ENCODE measurements around the gene NSUN2.

Gene NSUN2

DNA sequence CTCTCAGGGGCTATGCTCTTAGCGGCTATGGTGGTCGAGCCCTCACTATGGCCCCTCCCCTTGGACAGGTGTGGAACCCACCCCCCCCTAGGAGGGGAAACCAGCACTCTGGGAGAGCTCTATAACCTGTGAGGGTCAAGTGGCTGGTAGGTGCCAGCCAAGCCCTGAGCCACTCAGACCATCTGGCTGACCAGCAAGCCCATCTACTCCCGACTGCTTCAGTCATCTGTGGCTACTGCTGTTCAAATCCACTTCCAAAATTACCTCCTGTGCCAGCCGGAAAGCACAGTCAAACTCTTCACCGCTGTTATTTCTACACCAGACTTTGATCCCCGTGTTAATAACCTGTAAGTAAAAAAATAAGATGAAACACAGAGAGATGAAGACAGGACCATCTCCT lies 28.5 kb downstream of the NSUN2 start:
- DNase-seq (ENCODE audit: low read depth) = no peak

- no peak for DNase-seq (ENCODE audit: low read depth)
Observed at GRCh38 chr5:6603643-6604042, 29.2 kb downstream of the NSUN2 start.

DNA sequence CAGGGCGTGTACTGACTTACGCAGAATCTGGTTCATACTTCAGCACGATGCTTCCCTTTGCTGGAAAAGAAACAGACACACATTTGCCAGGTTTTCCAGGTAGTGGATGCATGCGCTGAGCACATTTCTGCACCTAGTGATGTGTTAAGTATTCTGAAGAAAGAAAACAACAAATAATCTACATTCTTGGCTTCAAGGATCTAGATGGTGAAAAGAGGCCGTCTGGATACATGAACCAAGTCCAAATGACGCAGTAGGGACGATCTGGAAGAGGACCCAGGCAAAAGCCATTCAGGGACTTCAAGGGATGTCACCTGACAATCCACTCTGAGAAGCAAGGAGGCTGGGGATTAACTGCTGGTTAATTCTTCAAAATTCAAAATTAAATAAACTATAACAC lies 30.4 kb downstream of the NSUN2 start:
- no peak for DNase-seq (ENCODE audit: low read depth)

- no peak for DNase-seq (ENCODE audit: low read depth)
Observed at GRCh38 chr5:6601816-6602215, 31.0 kb downstream of the NSUN2 start.

GRCh38 chr5:6601271-6601670 lies 31.6 kb downstream of the NSUN2 start:
- DNase-seq (ENCODE audit: low read depth) = no peak

- DNase-seq (ENCODE audit: low read depth) = no peak
Observed at GRCh38 chr5:6599739-6600138, 33.1 kb downstream of the NSUN2 start.

DNA sequence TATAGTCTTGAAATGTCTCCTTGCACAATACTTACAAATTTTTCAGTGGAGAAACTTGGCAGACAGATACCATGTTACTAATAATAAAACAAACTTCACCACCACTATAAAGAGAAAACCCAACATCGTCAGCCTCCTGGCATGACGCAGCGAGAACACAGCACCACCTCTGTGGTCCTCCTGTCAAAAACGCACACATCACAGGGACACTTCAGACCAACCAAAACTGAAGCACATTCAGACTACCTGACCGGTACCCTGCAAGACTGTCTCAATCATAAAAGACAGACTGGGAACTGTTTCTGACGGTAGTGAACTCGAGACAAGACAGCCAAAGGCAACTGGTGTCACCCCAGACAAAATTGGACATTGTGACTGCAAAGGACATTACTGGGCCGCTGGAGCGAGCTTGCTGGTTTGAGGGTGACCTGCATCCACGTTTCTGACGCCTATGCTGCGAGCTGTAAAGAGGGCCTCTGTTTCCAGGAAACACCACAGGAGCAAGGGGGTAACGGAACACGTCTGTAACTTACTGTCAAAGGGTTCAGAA lies 34.4 kb downstream of the NSUN2 start:
- no peak for DNase-seq (ENCODE audit: low read depth)

GRCh38 chr5:6597557-6597956 lies 35.3 kb downstream of the NSUN2 start:
- DNase-seq (ENCODE audit: low read depth) = no peak

- DNase-seq (ENCODE audit: low read depth) = no peak
Observed at GRCh38 chr5:6596388-6596787, 36.5 kb downstream of the NSUN2 start.

DNA sequence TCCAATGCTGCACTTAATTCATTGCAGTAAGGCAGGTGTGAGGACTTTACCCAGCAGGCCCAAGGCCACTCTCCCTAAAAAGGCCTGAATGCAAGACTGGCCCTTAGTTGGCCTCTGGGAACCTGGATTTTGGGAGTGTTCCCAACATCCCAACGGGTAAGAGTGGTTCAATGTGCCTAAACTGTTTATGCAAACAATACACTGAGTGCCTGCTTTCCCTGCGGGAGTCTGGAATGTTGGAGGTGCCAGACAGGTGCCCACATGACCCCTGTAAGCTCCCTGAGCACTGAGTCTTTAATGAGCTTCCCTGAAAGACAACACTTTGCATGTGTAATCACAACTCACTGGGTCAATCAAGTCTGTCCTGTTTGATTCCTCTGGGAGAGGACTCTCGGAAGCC lies 37.4 kb downstream of the NSUN2 start:
- DNase-seq (ENCODE audit: low read depth) = no peak

GRCh38 chr5:6594066-6594465 lies 38.8 kb downstream of the NSUN2 start:
- DNase-seq (ENCODE audit: low read depth) = no peak

DNA sequence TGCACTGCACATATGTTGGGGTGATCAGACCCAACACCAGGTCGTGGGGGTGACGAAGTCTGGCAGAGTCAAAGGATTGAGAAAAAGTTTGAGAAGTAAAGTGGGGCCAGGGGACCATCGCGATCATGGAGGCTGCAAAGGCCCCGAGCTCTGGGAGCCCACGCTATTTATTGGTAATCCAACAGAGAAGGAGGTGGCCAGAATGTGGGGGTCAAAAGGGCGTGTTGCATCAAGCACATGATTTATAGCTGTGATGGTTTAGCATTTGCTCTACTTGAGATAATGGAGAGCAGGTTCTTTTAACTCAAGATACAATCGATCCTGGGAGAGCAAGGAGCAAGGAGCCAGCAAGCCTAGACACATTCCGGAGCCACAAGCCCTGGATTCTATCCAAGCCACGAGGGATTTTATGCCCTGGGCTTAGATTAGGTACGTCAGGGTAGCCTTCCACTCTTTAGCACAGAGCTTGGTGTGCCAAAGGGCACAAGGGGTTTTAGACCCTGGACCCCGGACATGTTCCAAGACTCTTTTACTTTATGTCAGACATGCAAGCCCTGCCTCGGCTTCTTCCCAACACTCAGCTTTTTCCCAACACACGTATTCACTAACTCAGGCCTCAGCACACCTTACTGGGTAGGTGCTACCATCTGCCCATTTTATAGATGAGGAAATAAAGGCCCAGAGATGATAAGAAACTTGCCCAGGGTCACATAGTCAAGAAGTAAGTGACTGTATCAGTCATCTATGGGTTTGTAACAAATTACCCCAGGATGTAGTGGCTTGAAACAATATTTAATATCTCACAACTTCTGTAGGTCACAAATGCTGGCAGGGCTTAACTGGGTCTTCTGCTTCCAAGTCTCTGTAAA lies 39.5 kb downstream of the NSUN2 start:
- DNase-seq (ENCODE audit: low read depth) = no peak

- DNase-seq (ENCODE audit: low read depth) = no peak
Observed at GRCh38 chr5:6592601-6593000, 40.2 kb downstream of the NSUN2 start.

DNA sequence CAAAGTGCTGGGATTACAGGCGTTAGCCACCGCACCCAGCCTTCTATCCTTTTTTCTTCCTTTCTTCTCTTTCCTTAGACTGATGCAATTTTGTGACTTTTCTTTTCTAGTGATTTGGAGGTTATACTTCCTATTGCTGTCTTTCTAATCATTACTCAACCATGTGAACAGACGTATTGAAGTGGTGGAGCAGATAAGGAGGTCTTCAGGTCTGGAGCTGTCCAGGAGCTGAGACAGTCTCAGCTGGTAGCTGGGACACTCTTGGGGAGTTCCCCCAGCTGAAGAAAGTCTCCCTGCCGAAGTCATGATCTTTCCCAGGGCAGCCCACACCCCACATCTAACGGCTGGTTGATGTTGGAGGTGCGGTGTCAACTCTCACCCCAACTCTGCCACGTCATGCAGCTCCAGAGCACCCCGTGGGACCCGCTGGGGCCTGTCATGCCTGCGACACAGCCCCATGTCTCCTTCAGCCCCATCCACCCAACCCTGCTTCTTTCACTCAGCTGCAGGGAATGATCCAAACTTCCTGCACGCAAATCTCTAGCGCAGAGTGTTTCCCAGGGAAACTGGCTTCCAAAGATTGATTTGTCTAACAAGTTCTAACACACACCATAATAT lies 41.1 kb downstream of the NSUN2 start:
- DNase-seq (ENCODE audit: low read depth) = no peak

GRCh38 chr5:6590581-6590980 lies 42.3 kb downstream of the NSUN2 start:
- no peak for DNase-seq (ENCODE audit: low read depth)

DNA sequence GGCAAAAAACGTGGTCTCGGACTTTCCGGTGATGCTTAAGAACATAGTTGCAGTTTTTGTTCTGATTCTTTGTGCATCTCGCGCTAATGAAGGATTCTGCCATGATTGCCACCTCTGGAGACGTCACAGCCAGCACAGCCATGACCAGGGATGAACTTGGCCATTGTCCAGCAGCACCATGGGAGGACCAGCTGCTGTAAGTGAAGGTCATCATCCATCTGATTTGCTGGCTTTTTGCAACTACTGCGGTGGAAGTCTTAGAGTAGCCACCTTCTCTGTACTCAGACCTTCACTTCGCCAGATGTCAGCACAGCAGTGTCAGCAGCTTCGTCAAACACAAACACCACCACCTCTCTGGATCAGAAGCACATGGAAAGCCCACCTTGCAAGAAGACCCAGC lies 45.7 kb downstream of the NSUN2 start:
- DNase-seq (ENCODE audit: low read depth) = no peak

- no peak for DNase-seq (ENCODE audit: low read depth)
Observed at GRCh38 chr5:6586647-6587042, 46.2 kb downstream of the NSUN2 start.

- no peak for DNase-seq (ENCODE audit: low read depth)
Observed at GRCh38 chr5:6585939-6586646, 46.8 kb downstream of the NSUN2 start.

GRCh38 chr5:6585168-6585567 lies 47.7 kb downstream of the NSUN2 start:
- no peak for DNase-seq (ENCODE audit: low read depth)

DNA sequence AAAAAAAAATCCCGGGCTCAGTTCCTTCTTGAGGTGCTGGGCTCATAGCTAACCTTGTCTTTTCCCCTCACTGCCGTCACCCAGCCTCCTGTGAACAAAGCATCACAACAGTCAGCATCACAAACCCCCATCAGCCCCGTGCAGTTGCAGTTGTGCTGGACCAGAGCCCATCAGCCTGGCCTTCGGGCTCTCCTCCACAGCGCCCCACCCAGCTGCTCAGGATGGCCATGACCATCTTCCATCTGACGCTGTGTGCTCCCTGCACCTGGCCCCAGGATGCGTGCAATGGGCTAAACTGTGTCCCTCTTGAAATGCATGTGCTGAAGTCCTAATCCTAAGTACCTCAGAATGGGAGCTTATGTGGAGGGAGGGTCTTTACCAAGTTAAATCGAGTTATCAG lies 48.1 kb downstream of the NSUN2 start:
- no peak for DNase-seq (ENCODE audit: low read depth)

- DNase-seq (ENCODE audit: low read depth) = no peak
Observed at GRCh38 chr5:6584101-6584645, 48.7 kb downstream of the NSUN2 start.

DNA sequence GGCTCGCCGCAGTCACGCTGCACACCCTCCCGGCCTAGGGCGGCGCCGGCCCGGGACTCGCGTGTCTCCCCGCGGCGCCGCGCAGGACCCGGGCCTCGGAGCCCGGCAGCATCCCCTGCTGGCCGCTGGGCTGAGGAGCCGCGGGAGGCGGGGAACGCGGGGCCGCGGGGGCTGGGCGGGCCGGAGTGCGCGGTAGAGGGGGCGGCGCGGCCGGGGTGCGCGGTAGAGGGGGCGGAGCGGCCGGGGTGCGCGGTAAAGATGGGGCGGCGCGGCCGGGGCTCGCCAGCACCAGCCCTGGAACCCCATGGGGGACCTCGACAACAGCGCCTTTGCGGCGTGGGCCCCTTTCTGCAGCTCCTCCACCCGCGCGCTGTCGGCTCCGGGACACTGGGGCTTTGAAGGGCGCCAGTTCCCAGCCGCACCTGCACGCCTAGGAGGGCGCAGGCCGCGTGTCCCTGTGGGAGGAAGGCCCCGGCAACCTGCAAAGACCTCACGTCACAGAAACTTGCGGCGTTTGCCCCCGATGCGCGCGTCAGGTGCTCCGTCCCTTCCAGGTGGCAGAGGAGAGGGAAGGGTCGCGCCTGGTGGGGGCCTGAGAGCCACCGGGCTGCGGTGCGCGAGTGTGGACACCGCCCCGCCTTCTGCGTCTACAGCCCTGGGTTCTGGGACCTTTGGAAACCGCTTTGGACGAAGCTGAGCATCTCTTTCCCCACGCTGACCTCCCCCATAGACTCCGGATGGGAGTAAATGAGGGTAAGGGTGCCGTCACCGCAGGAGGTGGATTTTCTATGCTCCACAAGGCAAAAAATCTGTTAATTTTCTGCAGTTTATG lies 49.6 kb downstream of the NSUN2 start:
- DNase-seq (ENCODE audit: low read depth) = no peak

All from stimulated activated CD8-positive, alpha-beta memory T cell treated with anti-CD3 and anti-CD28 coated beads, Interleukin-7, amount 100 ng/mL, for 24 hours (primary cell).